Ishikawa (cell line): Measurements from ENCODE around the gene ARHGAP26.

Experiments
- CEBPB ChIP-seq: IDR thresholded peaks from 2 replicates; pipeline ENCODE4 v1.6.1; 2012
- CREB1 ChIP-seq: IDR thresholded peaks from 2 replicates; pipeline ENCODE4 v1.6.1; 2012; ENCODE audit warnings: low read depth
- EGR1 ChIP-seq: IDR thresholded peaks from 2 replicates; pipeline ENCODE4 v1.6.1; 2012
- EP300 ChIP-seq: IDR thresholded peaks from 2 replicates; pipeline ENCODE4 v1.6.1; 2012; ENCODE audit warnings: borderline replicate concordance
- FOXM1 ChIP-seq: IDR thresholded peaks from 2 replicates; pipeline ENCODE4 v1.6.1; 2012; ENCODE audit warnings: low read depth, borderline replicate concordance
- NFIC ChIP-seq: IDR thresholded peaks from 2 replicates; pipeline ENCODE4 v1.6.1; 2012
- RAD21 ChIP-seq: IDR thresholded peaks from 2 replicates; pipeline ENCODE4 v1.6.1; 2012; ENCODE audit warnings: low read depth
- TAF1 ChIP-seq: IDR thresholded peaks from 2 replicates; pipeline ENCODE4 v1.6.1; 2012; ENCODE audit warnings: low read depth, mild to moderate bottlenecking
- TCF12 ChIP-seq: IDR thresholded peaks from 2 replicates; pipeline ENCODE4 v1.6.1; 2012; ENCODE audit warnings: low read depth
- TEAD4 ChIP-seq: IDR thresholded peaks from 2 replicates; pipeline ENCODE4 v1.6.1; 2012
- YY1 ChIP-seq: IDR thresholded peaks from 2 replicates; pipeline ENCODE4 v1.6.1; 2012; ENCODE audit warnings: low read depth
- ZBTB7A ChIP-seq: IDR thresholded peaks from 2 replicates; pipeline ENCODE4 v1.6.1; 2012; ENCODE audit warnings: low read depth
- TF ChIP-seq, protein P1 (sequence below): IDR thresholded peaks from 2 replicates; pipeline ENCODE4 v1.6.1; 2012; ENCODE audit warnings: low read depth, mild to moderate bottlenecking
- TF ChIP-seq, protein P2 (sequence below): IDR thresholded peaks from 2 replicates; pipeline ENCODE4 v1.6.1; 2012
- TF ChIP-seq, protein P3 (sequence below): IDR thresholded peaks from 2 replicates; pipeline ENCODE4 v1.6.1; 2012

The ARHGAP26 gene

DNA sequence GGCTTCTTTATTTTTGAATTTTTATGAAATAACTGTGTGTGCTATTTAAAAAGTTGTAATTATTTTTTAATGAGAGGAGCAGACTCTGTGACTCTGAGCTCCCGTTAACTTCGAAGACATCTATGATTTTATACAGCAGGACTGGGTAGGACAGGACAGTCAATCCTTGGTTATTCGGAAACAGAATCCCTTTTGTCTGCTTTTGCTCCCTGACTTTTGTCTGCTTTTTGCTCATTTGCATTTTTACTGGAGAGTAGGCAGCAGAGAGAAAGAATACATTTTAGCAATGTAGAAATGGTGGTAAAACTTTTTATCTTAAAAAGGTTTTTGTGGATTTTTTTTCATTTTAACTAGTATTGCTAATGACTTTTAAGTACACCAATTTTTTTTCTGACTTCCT lies 303.6 kb downstream of the ARHGAP26 start:
- no peak for TF ChIP-seq CEBPB
- no peak for TF ChIP-seq FOXM1
- TF ChIP-seq ZBTB7A: no peak
- TF ChIP-seq YY1: no peak
- TF ChIP-seq, protein P1, sequence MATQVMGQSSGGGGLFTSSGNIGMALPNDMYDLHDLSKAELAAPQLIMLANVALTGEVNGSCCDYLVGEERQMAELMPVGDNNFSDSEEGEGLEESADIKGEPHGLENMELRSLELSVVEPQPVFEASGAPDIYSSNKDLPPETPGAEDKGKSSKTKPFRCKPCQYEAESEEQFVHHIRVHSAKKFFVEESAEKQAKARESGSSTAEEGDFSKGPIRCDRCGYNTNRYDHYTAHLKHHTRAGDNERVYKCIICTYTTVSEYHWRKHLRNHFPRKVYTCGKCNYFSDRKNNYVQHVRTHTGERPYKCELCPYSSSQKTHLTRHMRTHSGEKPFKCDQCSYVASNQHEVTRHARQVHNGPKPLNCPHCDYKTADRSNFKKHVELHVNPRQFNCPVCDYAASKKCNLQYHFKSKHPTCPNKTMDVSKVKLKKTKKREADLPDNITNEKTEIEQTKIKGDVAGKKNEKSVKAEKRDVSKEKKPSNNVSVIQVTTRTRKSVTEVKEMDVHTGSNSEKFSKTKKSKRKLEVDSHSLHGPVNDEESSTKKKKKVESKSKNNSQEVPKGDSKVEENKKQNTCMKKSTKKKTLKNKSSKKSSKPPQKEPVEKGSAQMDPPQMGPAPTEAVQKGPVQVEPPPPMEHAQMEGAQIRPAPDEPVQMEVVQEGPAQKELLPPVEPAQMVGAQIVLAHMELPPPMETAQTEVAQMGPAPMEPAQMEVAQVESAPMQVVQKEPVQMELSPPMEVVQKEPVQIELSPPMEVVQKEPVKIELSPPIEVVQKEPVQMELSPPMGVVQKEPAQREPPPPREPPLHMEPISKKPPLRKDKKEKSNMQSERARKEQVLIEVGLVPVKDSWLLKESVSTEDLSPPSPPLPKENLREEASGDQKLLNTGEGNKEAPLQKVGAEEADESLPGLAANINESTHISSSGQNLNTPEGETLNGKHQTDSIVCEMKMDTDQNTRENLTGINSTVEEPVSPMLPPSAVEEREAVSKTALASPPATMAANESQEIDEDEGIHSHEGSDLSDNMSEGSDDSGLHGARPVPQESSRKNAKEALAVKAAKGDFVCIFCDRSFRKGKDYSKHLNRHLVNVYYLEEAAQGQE: no peak
- TF ChIP-seq TEAD4: no peak
- no peak for TF ChIP-seq EGR1

GRCh38 chr5:143074414-143074996 lies 304.3 kb downstream of the ARHGAP26 start:
- TF ChIP-seq TEAD4: no peak
- TF ChIP-seq YY1: no peak

DNA sequence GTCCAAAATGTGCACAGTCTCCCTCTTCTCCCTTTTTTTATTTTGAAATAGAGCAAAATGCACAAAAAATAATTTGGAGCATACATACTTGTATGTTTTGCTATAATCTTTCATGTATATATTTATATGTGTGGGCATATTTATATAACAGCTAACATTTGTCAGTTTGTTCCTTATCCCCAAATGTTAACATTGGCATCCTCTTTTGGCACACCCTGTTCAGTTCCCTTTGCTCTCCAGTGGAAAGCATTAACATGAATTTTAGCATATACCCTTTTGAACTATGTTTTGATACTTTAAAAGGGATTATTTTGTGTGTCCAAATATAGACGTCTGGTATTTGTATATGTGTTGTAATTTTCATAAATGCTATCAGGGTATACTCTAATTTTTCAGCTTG lies 306.2 kb downstream of the ARHGAP26 start:
- no peak for TF ChIP-seq FOXM1
- no peak for TF ChIP-seq CREB1
- no peak for TF ChIP-seq TCF12
- no peak for TF ChIP-seq RAD21
- TF ChIP-seq NFIC: no peak
- TF ChIP-seq CEBPB: no peak
- TF ChIP-seq, protein P2, sequence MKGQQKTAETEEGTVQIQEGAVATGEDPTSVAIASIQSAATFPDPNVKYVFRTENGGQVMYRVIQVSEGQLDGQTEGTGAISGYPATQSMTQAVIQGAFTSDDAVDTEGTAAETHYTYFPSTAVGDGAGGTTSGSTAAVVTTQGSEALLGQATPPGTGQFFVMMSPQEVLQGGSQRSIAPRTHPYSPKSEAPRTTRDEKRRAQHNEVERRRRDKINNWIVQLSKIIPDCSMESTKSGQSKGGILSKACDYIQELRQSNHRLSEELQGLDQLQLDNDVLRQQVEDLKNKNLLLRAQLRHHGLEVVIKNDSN: no peak
- TF ChIP-seq TEAD4: no peak
- no peak for TF ChIP-seq EP300
- TF ChIP-seq TAF1: no peak

GRCh38 chr5:143077453-143078103 lies 307.4 kb downstream of the ARHGAP26 start:
- TF ChIP-seq EGR1 (no peak), NFIC (no peak), TCF12 (no peak), EP300 (no peak), CREB1 (no peak), CEBPB (no peak), YY1 (no peak), FOXM1 (no peak), TAF1 (no peak)
- TF ChIP-seq, protein P1: no peak
- TF ChIP-seq, protein P2: no peak
- TF ChIP-seq, protein P3, sequence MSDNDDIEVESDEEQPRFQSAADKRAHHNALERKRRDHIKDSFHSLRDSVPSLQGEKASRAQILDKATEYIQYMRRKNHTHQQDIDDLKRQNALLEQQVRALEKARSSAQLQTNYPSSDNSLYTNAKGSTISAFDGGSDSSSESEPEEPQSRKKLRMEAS: no peak

GRCh38 chr5:143078313-143078712 lies 308.1 kb downstream of the ARHGAP26 start:
- TF ChIP-seq TAF1: no peak
- no peak for TF ChIP-seq TCF12
- no peak for TF ChIP-seq FOXM1
- TF ChIP-seq, protein P1: no peak
- TF ChIP-seq CEBPB: no peak
- no peak for TF ChIP-seq TEAD4
- TF ChIP-seq YY1: no peak
- TF ChIP-seq, protein P3: no peak
